HepG2 (cell line): ENCODE data around the gene FAM228B. TPM values are rescaled to one million over a fixed set of nuclear protein-coding genes. Genes with fewer than 3 reads are reported as not detected.

ENCODE experiments used
- ATAC-seq: fragments of 200-7000 bp; cut with Tn5 transposase; 3 replicates; pipeline ENCODE4 v1.9.1; 2020; ENCODE audit warnings: mild to moderate bottlenecking, moderate library complexity
- BruUV-seq: library from RNA; stranded (reverse); fragments of 400-500 nt; replicated peaks from 2 replicates; lab custom pipeline; 2021; lab: Mats Ljungman, UMichigan
- CTCF ChIA-PET: fragments of 300-600 bp; formaldehyde crosslinking; extraction: SDS; loops from one replicate; lab custom pipeline; 2021; ENCODE audit warnings: low total read pairs, inconsistent platforms, low intra/inter-chr PET ratio; lab: Yijun Ruan, JAX
- POLR2A ChIA-PET: fragments of 350-600 bp; sonication (Branson Sonifier 250); formaldehyde crosslinking; loops from one replicate; lab custom pipeline; 2020; ENCODE audit warnings: antibody characterized with exemption, inconsistent platforms; lab: Yijun Ruan, JAX
- DNase-seq: peaks from one replicate; pipeline ENCODE4 v3.0.0-alpha.2; 2015; ENCODE audit warnings: low spot score
- FAIRE-seq: peaks from 3 replicates; lab custom pipeline; 2011; peaks lifted over from hg19 to GRCh38; lab: Jason Lieb, UNC
- H2AFZ ChIP-seq: one replicate; pipeline ENCODE4 v1.6.1; 2011; ENCODE audit warnings: low read length, inconsistent platforms
- H3K27ac ChIP-seq: fragments of 300-600 bp; 3 replicates; pipeline ENCODE4 v1.8.0; 2011; ENCODE audit warnings: mixed run types, mild to moderate bottlenecking, mixed read lengths, low read length, inconsistent platforms; ENCODE audit not compliant: insufficient read depth; ENCODE audit errors: extremely low read length
- H3K27me3 ChIP-seq, 2 experiments: fragments of 200-600 bp in 1 of 2; 2 replicates in 1 of 2; 3 replicates in 1 of 2; pipeline versions ENCODE4 v1.6.0 to v1.8.0; 2011; ENCODE audit warnings: low read length in 2 of 2, mild to moderate bottlenecking in 2 of 2, moderate library complexity in 2 of 2, inconsistent platforms in 1 of 2; ENCODE audit not compliant: insufficient read depth in 2 of 2, control insufficient read depth in 1 of 2
- H3K36me3 ChIP-seq, 2 experiments: fragments of 200-600 bp in 1 of 2; replicated peaks in 1 of 2; 2 replicates in 1 of 2; 3 replicates in 1 of 2; pipeline versions ENCODE4 v1.5.1 to v1.8.0; 2011; ENCODE audit warnings: low read length in 2 of 2, inconsistent platforms in 1 of 2; ENCODE audit not compliant: insufficient read depth in 2 of 2, control insufficient read depth in 1 of 2
- H3K4me1 ChIP-seq: 2 replicates; pipeline ENCODE4 v1.5.1; 2012; ENCODE audit warnings: low read length, inconsistent platforms; ENCODE audit not compliant: insufficient read depth
- H3K4me2 ChIP-seq: 2 replicates; pipeline ENCODE4 v1.6.0; 2011; ENCODE audit warnings: low read depth, low read length, inconsistent platforms
- H3K4me3 ChIP-seq, 3 experiments: fragments of 200-600 bp in 1 of 3; sonication (generic), shearing (Covaris generic) in 1 of 3; replicated peaks in 1 of 3; 2 replicates each; pipeline ENCODE4 v1.5.1; 2011 to 2016; ENCODE audit warnings: low read length in 3 of 3, inconsistent platforms in 2 of 3, low read depth in 2 of 3, mild to moderate bottlenecking in 2 of 3, control low read depth in 1 of 3, mixed read lengths in 1 of 3; ENCODE audit not compliant: insufficient read depth in 1 of 3
- H3K79me2 ChIP-seq: one replicate; pipeline ENCODE4 v1.6.1; 2011; ENCODE audit warnings: low read length, inconsistent platforms; ENCODE audit not compliant: insufficient read depth
- H3K9ac ChIP-seq: 2 replicates; pipeline ENCODE4 v1.6.0; 2011; ENCODE audit warnings: mild to moderate bottlenecking, low read depth, low read length, inconsistent platforms; ENCODE audit not compliant: insufficient read depth
- H3K9me3 ChIP-seq: 2 replicates; pipeline ENCODE4 v1.5.1; 2012; ENCODE audit warnings: mild to moderate bottlenecking, low read length
- H4K20me1 ChIP-seq: 2 replicates; pipeline ENCODE4 v1.6.0; 2011; ENCODE audit warnings: inconsistent platforms, mild to moderate bottlenecking, low read length, moderate library complexity; ENCODE audit not compliant: insufficient read depth
- ERF ChIP-seq: IDR thresholded peaks from 2 replicates; pipeline ENCODE4 v1.6.1; 2018; ENCODE audit warnings: missing biosample characterization, missing genetic modification reagents
- ISX ChIP-seq: sonication (generic); formaldehyde crosslinking; conservative IDR thresholded peaks from 2 replicates; pipeline ENCODE4 v1.5.0; 2020; ENCODE audit warnings: missing genetic modification reagents
- MXI1 ChIP-seq: IDR thresholded peaks from 3 replicates; pipeline ENCODE4 v1.6.1; 2012; ENCODE audit warnings: low read depth, low read length, inconsistent platforms, borderline replicate concordance
- NONO ChIP-seq, 2 experiments: fragments of 450-650 bp in 1 of 2; sonication (generic) in 1 of 2; formaldehyde crosslinking in 1 of 2; IDR thresholded peaks in 1 of 2; conservative IDR thresholded peaks in 1 of 2; 2 replicates each; pipeline versions ENCODE4 v1.6.1 to v1.8.0; 2017 to 2022; ENCODE audit warnings: mild to moderate bottlenecking in 1 of 2, missing genetic modification reagents in 1 of 2, moderate library complexity in 1 of 2
- TCF7L2 ChIP-seq: IDR thresholded peaks from 2 replicates; pipeline ENCODE4 v1.6.1; 2011; ENCODE audit warnings: mild to moderate bottlenecking, low read depth, low read length, moderate library complexity
- ZNF10 ChIP-seq: sonication (generic); formaldehyde crosslinking; IDR thresholded peaks from 2 replicates; pipeline ENCODE4 v1.4.0; 2020; ENCODE audit warnings: mild to moderate bottlenecking, low read depth, missing genetic modification reagents, borderline replicate concordance
- ZNF225 ChIP-seq: sonication (generic); formaldehyde crosslinking; IDR thresholded peaks from 2 replicates; pipeline ENCODE4 v1.4.0; 2020; ENCODE audit warnings: mild to moderate bottlenecking, missing genetic modification reagents
- ZNF501 ChIP-seq: sonication (generic); formaldehyde crosslinking; IDR thresholded peaks from 2 replicates; pipeline ENCODE4 v1.5.1; 2020; ENCODE audit warnings: mild to moderate bottlenecking, moderate library complexity, missing genetic modification reagents
- WGBS: methylation state at CpG from one replicate; pipeline ENCODE4 v1.1.6; 2017; ENCODE audit warnings: low lambda C conversion rate; 5-methylcytosine and 5-hydroxymethylcytosine counted together
- in situ Hi-C: cut with HindIII; loops from 2 replicates; pipeline ENCODE4 v1.10.0; 2017; ENCODE audit warnings: low pct_unique_long_range_greater_than_20kb; ENCODE audit not compliant: extremely low pct_ligation_motif_present
- intact Hi-C: fragments of 100-400 bp; cut with micrococcal nuclease; formaldehyde crosslinking; loops from one replicate; pipeline ENCODE4 v1.10.0; 2022; ENCODE audit not compliant: unreplicated experiment
- polyA plus RNA-seq, 8 experiments: library from polyadenylated mRNA; depleted of rRNA in 3 of 8; stranded (reverse) in 7 of 8; unstranded in 1 of 8; fragments of >200 nt; fragmentation: Illumina TruSeq in 4 of 8; extraction: Trizol in 4 of 8; gene quantifications; 2 replicates each; pipeline versions ENCODE4 v1.2.1 to v1.2.3, GENCODE V29; 2011 to 2016; ENCODE audit warnings: low read depth in 4 of 8, missing spikeins in 1 of 8, mixed read lengths in 1 of 8; ENCODE audit not compliant: insufficient read depth in 1 of 8
- total RNA-seq, 5 experiments: library from RNA; depleted of rRNA; stranded (reverse); fragments of >200 nt; fragmentation: Illumina TruSeq; extraction: Trizol; gene quantifications; 2 replicates each; pipeline ENCODE4 v1.2.3, GENCODE V29; 2016; ENCODE audit warnings: low read depth in 1 of 5
- TF ChIP-seq, protein P1 (sequence below): IDR thresholded peaks from 2 replicates; pipeline ENCODE4 v1.6.1; 2016; ENCODE audit warnings: control low read depth
- TF ChIP-seq, protein P2 (sequence below): sonication (generic); formaldehyde crosslinking; IDR thresholded peaks from 2 replicates; pipeline ENCODE4 v1.4.0; 2020; ENCODE audit warnings: missing genetic modification reagents, mild to moderate bottlenecking, borderline replicate concordance
- TF ChIP-seq, protein P3 (sequence below): sonication (generic); formaldehyde crosslinking; IDR thresholded peaks from 2 replicates; pipeline ENCODE4 v1.8.1; 2023; ENCODE audit warnings: mild to moderate bottlenecking, missing genetic modification reagents
- TF ChIP-seq, protein P4 (sequence below): sonication (generic); formaldehyde crosslinking; IDR thresholded peaks from 2 replicates; pipeline ENCODE4 v1.4.0; 2020; ENCODE audit warnings: missing genetic modification reagents

FAM228B gene
- total and polyA plus RNA-seq, 2 of the 13 experiments (the other 11 are each of a cell fraction or from before 2014, with no cell fraction given) = 0.79 to 1.1 TPM

GRCh38 chr2:24163601-24164000, 40.3 kb downstream of the FAM228B start:
- 8% methylated on average over 2 of the region's 2 CpGs for WGBS
- in situ Hi-C loops = loop anchor here (10.0 kb wide), 3 partner anchors 79 to 339 kb away; partner anchors contain the start of gene TP53I3
- POLR2A ChIA-PET = interaction anchor here (2.1 kb wide), 1 partner anchor 79 kb away, joined by 11 read pairs; the partner anchor contains the start of gene TP53I3
- H3K4me3 ChIP-seq = no peak overlapping the region
- no peaks in the 10 kb centered on the region for H3K79me2 ChIP-seq
- no peak for ATAC-seq
- no peak overlapping the region for H3K4me2 ChIP-seq
- no peak for FAIRE-seq
- intact Hi-C loops = no loop called here
- no peak for DNase-seq
- H3K9ac ChIP-seq = no peak overlapping the region
- peaks cover 2 to 21% of the 10 kb centered on the region in 2 experiments; a peak in 3 of 5 replicates for H3K27me3 ChIP-seq
- no TSS peak for BruUV-seq
- H2AFZ ChIP-seq = no peak overlapping the region
- H3K36me3 ChIP-seq = no peaks in the 10 kb centered on the region
- no peaks in the 10 kb centered on the region for H4K20me1 ChIP-seq
- CTCF ChIA-PET = interaction anchor here (0.9 to 4.9 kb wide), 11 partner anchors 8 to 338 kb away, joined by 3 to 71 read pairs (median 10); partner anchors contain the start of genes ATAD2B, FAM228B, SF3B6 and TP53I3
- no peak overlapping the region for H3K27ac ChIP-seq
- peaks cover 5% of the 10 kb centered on the region; the same call in 1 of the 2 replicates for H3K4me1 ChIP-seq
- no peaks in the 10 kb centered on the region for H3K9me3 ChIP-seq
- TF ChIP-seq TCF7L2 (no peak), ZNF225 (CRISPR knock-in tag) (no peak), ZNF10 (CRISPR knock-in tag) (no peak), ZNF501 (no peak), NONO (IDR thresholded peaks at IDR 0.05) (no peak), NONO (CRISPR knock-in tag; conservative IDR thresholded peaks at IDR 0.05) (no peak), ISX (CRISPR knock-in tag) (no peak), MXI1 (no peak), ERF (CRISPR knock-in tag) (no peak)
- TF ChIP-seq, protein P1, sequence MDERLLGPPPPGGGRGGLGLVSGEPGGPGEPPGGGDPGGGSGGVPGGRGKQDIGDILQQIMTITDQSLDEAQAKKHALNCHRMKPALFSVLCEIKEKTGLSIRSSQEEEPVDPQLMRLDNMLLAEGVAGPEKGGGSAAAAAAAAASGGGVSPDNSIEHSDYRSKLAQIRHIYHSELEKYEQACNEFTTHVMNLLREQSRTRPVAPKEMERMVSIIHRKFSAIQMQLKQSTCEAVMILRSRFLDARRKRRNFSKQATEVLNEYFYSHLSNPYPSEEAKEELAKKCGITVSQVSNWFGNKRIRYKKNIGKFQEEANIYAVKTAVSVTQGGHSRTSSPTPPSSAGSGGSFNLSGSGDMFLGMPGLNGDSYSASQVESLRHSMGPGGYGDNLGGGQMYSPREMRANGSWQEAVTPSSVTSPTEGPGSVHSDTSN = no peak
- TF ChIP-seq, protein P2, sequence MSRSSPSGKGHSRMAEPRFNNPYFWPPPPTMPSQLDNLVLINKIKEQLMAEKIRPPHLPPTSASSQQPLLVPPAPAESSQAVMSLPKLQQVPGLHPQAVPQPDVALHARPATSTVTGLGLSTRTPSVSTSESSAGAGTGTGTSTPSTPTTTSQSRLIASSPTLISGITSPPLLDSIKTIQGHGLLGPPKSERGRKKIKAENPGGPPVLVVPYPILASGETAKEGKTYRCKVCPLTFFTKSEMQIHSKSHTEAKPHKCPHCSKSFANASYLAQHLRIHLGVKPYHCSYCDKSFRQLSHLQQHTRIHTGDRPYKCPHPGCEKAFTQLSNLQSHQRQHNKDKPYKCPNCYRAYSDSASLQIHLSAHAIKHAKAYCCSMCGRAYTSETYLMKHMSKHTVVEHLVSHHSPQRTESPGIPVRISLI = no peak
- TF ChIP-seq, protein P3, sequence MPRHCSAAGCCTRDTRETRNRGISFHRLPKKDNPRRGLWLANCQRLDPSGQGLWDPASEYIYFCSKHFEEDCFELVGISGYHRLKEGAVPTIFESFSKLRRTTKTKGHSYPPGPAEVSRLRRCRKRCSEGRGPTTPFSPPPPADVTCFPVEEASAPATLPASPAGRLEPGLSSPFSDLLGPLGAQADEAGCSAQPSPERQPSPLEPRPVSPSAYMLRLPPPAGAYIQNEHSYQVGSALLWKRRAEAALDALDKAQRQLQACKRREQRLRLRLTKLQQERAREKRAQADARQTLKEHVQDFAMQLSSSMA (CRISPR knock-in tag) = no peak
- TF ChIP-seq, protein P4, sequence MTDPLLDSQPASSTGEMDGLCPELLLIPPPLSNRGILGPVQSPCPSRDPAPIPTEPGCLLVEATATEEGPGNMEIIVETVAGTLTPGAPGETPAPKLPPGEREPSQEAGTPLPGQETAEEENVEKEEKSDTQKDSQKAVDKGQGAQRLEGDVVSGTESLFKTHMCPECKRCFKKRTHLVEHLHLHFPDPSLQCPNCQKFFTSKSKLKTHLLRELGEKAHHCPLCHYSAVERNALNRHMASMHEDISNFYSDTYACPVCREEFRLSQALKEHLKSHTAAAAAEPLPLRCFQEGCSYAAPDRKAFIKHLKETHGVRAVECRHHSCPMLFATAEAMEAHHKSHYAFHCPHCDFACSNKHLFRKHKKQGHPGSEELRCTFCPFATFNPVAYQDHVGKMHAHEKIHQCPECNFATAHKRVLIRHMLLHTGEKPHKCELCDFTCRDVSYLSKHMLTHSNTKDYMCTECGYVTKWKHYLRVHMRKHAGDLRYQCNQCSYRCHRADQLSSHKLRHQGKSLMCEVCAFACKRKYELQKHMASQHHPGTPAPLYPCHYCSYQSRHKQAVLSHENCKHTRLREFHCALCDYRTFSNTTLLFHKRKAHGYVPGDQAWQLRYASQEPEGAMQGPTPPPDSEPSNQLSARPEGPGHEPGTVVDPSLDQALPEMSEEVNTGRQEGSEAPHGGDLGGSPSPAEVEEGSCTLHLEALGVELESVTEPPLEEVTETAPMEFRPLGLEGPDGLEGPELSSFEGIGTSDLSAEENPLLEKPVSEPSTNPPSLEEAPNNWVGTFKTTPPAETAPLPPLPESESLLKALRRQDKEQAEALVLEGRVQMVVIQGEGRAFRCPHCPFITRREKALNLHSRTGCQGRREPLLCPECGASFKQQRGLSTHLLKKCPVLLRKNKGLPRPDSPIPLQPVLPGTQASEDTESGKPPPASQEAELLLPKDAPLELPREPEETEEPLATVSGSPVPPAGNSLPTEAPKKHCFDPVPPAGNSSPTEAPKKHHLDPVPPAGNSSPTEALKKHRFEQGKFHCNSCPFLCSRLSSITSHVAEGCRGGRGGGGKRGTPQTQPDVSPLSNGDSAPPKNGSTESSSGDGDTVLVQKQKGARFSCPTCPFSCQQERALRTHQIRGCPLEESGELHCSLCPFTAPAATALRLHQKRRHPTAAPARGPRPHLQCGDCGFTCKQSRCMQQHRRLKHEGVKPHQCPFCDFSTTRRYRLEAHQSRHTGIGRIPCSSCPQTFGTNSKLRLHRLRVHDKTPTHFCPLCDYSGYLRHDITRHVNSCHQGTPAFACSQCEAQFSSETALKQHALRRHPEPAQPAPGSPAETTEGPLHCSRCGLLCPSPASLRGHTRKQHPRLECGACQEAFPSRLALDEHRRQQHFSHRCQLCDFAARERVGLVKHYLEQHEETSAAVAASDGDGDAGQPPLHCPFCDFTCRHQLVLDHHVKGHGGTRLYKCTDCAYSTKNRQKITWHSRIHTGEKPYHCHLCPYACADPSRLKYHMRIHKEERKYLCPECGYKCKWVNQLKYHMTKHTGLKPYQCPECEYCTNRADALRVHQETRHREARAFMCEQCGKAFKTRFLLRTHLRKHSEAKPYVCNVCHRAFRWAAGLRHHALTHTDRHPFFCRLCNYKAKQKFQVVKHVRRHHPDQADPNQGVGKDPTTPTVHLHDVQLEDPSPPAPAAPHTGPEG (CRISPR knock-in tag) = no peak
